NB4 (cell line): ENCODE data around the gene PIEZO2.

Source experiments
- POLR2A ChIP-seq: IDR thresholded peaks from 2 replicates; pipeline ENCODE4 v1.6.1; 2011; ENCODE audit warnings: mild to moderate bottlenecking; ENCODE audit not compliant: insufficient read length; ENCODE audit errors: extremely low read depth
- TF ChIP-seq, protein P1 (sequence below): IDR thresholded peaks from one replicate; pipeline ENCODE4 v1.5.1; 2012; ENCODE audit warnings: low read depth, low read length

DNA sequence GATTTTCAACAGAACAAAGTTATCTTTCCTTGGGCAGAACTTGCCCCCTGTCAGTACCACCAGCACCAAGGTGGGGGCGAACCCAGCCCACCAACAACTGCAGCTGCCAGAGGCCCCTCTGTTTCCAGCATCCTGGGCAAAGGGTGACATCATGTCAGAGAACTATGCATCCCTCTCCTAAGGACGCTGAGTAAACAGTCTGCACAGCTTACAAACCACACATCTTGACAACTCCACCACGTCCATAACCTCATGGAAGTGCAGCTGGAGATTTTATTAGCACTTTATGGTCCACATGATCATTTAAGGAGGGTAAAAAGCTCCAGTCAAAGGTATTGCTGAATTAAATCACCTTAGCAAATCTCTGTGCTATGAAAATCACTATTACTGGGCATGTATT, 40.4 kb downstream of the PIEZO2 start:
- TF ChIP-seq, protein P1, sequence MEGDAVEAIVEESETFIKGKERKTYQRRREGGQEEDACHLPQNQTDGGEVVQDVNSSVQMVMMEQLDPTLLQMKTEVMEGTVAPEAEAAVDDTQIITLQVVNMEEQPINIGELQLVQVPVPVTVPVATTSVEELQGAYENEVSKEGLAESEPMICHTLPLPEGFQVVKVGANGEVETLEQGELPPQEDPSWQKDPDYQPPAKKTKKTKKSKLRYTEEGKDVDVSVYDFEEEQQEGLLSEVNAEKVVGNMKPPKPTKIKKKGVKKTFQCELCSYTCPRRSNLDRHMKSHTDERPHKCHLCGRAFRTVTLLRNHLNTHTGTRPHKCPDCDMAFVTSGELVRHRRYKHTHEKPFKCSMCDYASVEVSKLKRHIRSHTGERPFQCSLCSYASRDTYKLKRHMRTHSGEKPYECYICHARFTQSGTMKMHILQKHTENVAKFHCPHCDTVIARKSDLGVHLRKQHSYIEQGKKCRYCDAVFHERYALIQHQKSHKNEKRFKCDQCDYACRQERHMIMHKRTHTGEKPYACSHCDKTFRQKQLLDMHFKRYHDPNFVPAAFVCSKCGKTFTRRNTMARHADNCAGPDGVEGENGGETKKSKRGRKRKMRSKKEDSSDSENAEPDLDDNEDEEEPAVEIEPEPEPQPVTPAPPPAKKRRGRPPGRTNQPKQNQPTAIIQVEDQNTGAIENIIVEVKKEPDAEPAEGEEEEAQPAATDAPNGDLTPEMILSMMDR: no peak
- TF ChIP-seq POLR2A: no peak
